Natural killer cell (primary cell): ENCODE results near the gene LAMA4. TPM values are rescaled to one million over a fixed set of nuclear protein-coding genes. Genes with fewer than 3 reads are reported as not detected.

Experiments
- ATAC-seq, 3 donors: fragments of 150-1000 bp in 2 of 3; fragments of 200-7000 bp in 1 of 3; cut with Tn5 transposase; 1 replicate in 1 of 3; 2 replicates in 2 of 3; pipeline ENCODE4 v1.10.0; 2021; ENCODE audit warnings: mild to moderate bottlenecking in 2 of 3, moderate library complexity in 2 of 3
- DNase-seq, 2 donors: peaks; one replicate each; pipeline versions ENCODE4 v3.0.0 to v3.0.0-alpha.2; 2013 to 2021; ENCODE audit warnings: mixed read lengths in 1 of 2
- H3K27ac ChIP-seq: one replicate; pipeline ENCODE4 v1.5.1; 2013; ENCODE audit warnings: mild to moderate bottlenecking, low read length
- H3K27me3 ChIP-seq: one replicate; pipeline ENCODE4 v1.6.1; 2013; ENCODE audit warnings: low read length; ENCODE audit not compliant: control insufficient read depth, insufficient read depth
- H3K36me3 ChIP-seq: one replicate; pipeline ENCODE4 v1.6.1; 2013; ENCODE audit warnings: low read length; ENCODE audit not compliant: control insufficient read depth, insufficient read depth
- H3K4me1 ChIP-seq: one replicate; pipeline ENCODE4 v1.6.1; 2013; ENCODE audit warnings: low read length; ENCODE audit not compliant: control insufficient read depth, insufficient read depth
- H3K4me3 ChIP-seq: one replicate; pipeline ENCODE4 v1.5.1; 2013; ENCODE audit warnings: low read length
- H3K9me3 ChIP-seq: one replicate; pipeline ENCODE4 v1.6.1; 2013; ENCODE audit warnings: low read length; ENCODE audit not compliant: control insufficient read depth, insufficient read depth
- H3K27ac Mint-ChIP-seq, 2 donors: one replicate each; pipeline ENCODE4 v1.8.0; 2022; ENCODE audit warnings: mild to moderate bottlenecking in 2 of 2, mixed read lengths in 2 of 2, moderate library complexity in 1 of 2
- H3K27me3 Mint-ChIP-seq, 2 donors: one replicate each; pipeline ENCODE4 v1.8.0; 2022; ENCODE audit warnings: low read depth in 2 of 2, mixed read lengths in 2 of 2
- H3K36me3 Mint-ChIP-seq: one replicate; pipeline ENCODE4 v1.8.0; 2022; ENCODE audit warnings: mixed read lengths
- H3K4me1 Mint-ChIP-seq, 2 donors: one replicate each; pipeline ENCODE4 v1.8.0; 2022; ENCODE audit warnings: mixed read lengths in 2 of 2
- H3K4me3 Mint-ChIP-seq: one replicate; pipeline ENCODE4 v1.8.0; 2022; ENCODE audit warnings: mild to moderate bottlenecking, moderate library complexity, mixed read lengths
- H3K9me3 Mint-ChIP-seq, 2 donors: one replicate each; pipeline ENCODE4 v1.8.0; 2022; ENCODE audit warnings: mixed read lengths in 2 of 2
- WGBS: methylation state at CpG from one replicate; pipeline ENCODE4 v1.1.7; 2013; ENCODE audit warnings: missing lambda C conversion rate; ENCODE audit not compliant: insufficient coverage; 5-methylcytosine and 5-hydroxymethylcytosine counted together
- intact Hi-C: fragments of 100-400 bp; cut with micrococcal nuclease; formaldehyde crosslinking; loops from one replicate; pipeline ENCODE4 v1.14.2; 2022
- total RNA-seq, 4 donors: library from RNA; stranded (reverse); fragments of 120-200 nt in 1 of 4; gene quantifications; one replicate each; pipeline versions ENCODE4 v1.2.3 to v1.2.4, GENCODE V29; 2013 to 2022
- TF ChIP-seq, protein P1 (sequence below): fragments of 200-600 bp; IDR thresholded peaks from one replicate; pipeline ENCODE4 v1.8.0; 2022; ENCODE audit warnings: antibody characterized with exemption

LAMA4 gene
- total RNA-seq, 3 donors from 2014 or later (not counting 1 experiment from before 2014, with no cell fraction given): not detected

DNA sequence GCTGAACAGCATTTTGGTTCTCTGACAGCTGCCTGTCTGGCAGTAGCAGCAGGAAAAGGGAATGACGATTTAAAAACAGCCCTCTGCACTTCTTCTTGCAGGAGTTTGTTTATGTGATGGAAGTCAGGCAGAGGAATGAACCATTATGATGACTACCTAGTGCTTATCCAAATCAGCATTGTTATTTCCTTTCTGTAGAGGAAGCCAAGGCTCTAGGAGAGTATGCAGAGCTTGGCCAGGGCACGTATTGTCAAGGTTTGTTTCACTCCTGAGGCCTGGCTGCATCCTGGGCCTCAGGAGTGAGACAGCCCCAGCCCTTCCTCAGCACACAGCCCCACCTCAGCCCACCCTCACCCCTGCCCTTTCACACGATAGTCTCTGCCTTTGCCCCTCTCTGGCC is 98.5 kb downstream of the LAMA4 start:
- 81% methylated on average over 2 of the region's 3 CpGs for WGBS
- ATAC-seq: no peak
- Mint-ChIP-seq H3K4me1 (no peaks in the 10 kb centered on the region), H3K36me3 (no peaks in the 10 kb centered on the region), H3K4me3 (no peak overlapping the region), H3K27ac (no peak overlapping the region), H3K9me3 (no peaks in the 10 kb centered on the region), H3K27me3 (peaks cover 28 to 59% of the 10 kb centered on the region in 2 donors)
- no peaks in the 10 kb centered on the region for H3K36me3 ChIP-seq
- no peak for DNase-seq
- H3K27ac ChIP-seq: no peak overlapping the region
- TF ChIP-seq, protein P1, sequence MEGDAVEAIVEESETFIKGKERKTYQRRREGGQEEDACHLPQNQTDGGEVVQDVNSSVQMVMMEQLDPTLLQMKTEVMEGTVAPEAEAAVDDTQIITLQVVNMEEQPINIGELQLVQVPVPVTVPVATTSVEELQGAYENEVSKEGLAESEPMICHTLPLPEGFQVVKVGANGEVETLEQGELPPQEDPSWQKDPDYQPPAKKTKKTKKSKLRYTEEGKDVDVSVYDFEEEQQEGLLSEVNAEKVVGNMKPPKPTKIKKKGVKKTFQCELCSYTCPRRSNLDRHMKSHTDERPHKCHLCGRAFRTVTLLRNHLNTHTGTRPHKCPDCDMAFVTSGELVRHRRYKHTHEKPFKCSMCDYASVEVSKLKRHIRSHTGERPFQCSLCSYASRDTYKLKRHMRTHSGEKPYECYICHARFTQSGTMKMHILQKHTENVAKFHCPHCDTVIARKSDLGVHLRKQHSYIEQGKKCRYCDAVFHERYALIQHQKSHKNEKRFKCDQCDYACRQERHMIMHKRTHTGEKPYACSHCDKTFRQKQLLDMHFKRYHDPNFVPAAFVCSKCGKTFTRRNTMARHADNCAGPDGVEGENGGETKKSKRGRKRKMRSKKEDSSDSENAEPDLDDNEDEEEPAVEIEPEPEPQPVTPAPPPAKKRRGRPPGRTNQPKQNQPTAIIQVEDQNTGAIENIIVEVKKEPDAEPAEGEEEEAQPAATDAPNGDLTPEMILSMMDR: no peak
- H3K4me1 ChIP-seq: no peaks in the 10 kb centered on the region
- H3K27me3 ChIP-seq: peaks cover 3% of the 10 kb centered on the region
- intact Hi-C loops: no loop called here
- no peak overlapping the region for H3K4me3 ChIP-seq
- H3K9me3 ChIP-seq: no peaks in the 10 kb centered on the region

DNA sequence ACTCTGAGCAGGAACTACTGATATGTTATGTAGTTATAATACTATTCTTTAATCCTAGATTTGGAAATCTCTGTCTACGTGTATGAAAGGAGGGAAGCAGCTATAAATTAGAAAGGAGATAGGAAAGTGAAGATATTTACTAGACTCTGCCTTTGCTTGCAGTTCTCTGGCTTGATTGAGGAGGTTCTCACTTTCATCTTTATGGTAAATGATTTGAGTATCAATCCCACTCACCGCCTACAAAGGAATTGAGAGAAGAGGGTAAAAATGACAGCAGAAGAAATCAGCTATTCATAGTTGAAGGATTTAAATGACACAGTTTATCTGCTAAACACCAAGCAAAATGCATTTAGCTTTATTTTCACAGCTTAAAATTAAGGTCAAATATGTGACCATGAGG is 99.7 kb downstream of the LAMA4 start:
- Mint-ChIP-seq H3K27me3 (peaks cover 23 to 55% of the 10 kb centered on the region in 2 donors), H3K27ac (no peak overlapping the region), H3K4me1 (no peaks in the 10 kb centered on the region), H3K9me3 (no peaks in the 10 kb centered on the region), H3K4me3 (no peak overlapping the region), H3K36me3 (no peaks in the 10 kb centered on the region)
- Histone ChIP-seq H3K4me1 (no peaks in the 10 kb centered on the region), H3K4me3 (no peak overlapping the region), H3K27me3 (peaks cover 3% of the 10 kb centered on the region), H3K9me3 (no peaks in the 10 kb centered on the region), H3K36me3 (no peaks in the 10 kb centered on the region), H3K27ac (no peak overlapping the region)
- no peak for ATAC-seq
- DNase-seq: no peak
- TF ChIP-seq, protein P1: no peak
- WGBS: 95% methylated on average over 2 of the region's 2 CpGs
- intact Hi-C loops: no loop called here

DNA sequence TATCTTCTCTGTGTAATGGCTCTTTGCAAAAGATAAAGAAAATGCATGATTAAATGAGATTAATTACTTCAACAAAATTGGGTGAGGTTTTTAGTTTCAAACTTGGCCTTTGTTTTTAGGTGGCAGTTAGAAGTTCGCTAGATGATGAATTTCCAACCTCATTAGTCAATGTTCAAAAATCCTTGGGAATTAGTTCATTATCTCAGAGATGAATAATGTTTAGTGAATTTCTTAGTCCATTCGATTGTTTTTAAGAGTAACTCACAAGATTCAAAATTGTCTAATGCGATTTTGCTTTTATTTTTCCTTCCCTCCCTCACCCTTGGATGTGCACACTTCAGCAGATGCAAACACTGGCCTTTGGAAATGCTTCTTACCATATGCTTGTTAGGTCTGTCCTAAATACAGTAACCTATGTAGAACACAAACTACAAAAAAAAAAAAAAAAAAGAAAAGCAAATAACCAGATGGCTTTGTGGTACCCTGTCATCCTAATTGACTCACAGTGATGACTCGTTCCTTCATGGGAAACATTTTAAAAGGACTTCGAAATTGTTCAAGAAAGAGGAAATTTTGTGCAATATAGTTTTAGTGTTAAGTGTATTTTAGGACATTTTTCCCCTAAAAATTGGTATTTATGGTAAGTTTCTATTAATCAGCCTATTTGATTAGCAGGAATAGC is 100.3 kb downstream of the LAMA4 start:
- Histone ChIP-seq H3K4me1 (no peaks in the 10 kb centered on the region), H3K9me3 (no peaks in the 10 kb centered on the region), H3K27ac (no peak overlapping the region), H3K27me3 (peaks cover 3% of the 10 kb centered on the region), H3K36me3 (no peaks in the 10 kb centered on the region), H3K4me3 (no peak overlapping the region)
- 43% methylated on average over 4 of the region's 5 CpGs for WGBS
- Mint-ChIP-seq H3K27me3 (peaks cover 20 to 48% of the 10 kb centered on the region in 2 donors), H3K9me3 (no peaks in the 10 kb centered on the region), H3K36me3 (no peaks in the 10 kb centered on the region), H3K27ac (no peak overlapping the region), H3K4me1 (no peaks in the 10 kb centered on the region), H3K4me3 (no peak overlapping the region)
- TF ChIP-seq, protein P1: no peak
- intact Hi-C loops: no loop called here
- no peak for DNase-seq
- ATAC-seq: no peak

DNA sequence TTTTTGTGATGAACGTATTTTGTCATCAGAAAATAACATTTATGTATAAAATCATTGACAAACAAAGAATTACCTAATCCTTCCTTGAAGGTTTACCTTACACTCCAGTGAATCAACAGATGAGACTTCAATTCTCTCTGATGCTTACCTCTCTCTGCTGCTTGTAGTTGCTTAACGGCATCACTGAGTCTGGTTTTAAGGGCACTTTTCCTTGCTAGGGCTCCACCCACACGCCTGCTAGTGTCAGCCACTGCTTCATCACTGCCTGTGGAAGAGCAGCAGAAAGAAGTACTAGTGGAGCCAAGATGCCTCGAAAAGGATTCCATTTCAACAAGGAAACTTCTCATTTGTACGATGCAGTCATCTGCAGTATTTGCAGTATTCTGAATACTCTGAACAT is 104.0 kb downstream of the LAMA4 start:
- H3K4me3 ChIP-seq: no peak overlapping the region
- no peaks in the 10 kb centered on the region for H3K36me3 ChIP-seq
- ATAC-seq (no peak), DNase-seq (no peak)
- Mint-ChIP-seq H3K4me1 (no peaks in the 10 kb centered on the region), H3K9me3 (no peaks in the 10 kb centered on the region), H3K36me3 (no peaks in the 10 kb centered on the region), H3K27ac (no peak overlapping the region), H3K27me3 (peaks cover 17 to 51% of the 10 kb centered on the region in 2 donors), H3K4me3 (no peak overlapping the region)
- H3K27me3 ChIP-seq: peaks cover 3% of the 10 kb centered on the region
- no peak overlapping the region for H3K27ac ChIP-seq
- H3K9me3 ChIP-seq: no peaks in the 10 kb centered on the region
- intact Hi-C loops: no loop called here
- TF ChIP-seq, protein P1: no peak
- no peaks in the 10 kb centered on the region for H3K4me1 ChIP-seq
- 88% methylated on average over 4 of the region's 5 CpGs for WGBS
